IMR-90 (cell line): Measurements from ENCODE around the gene CECR2. TPM values are rescaled to one million over a fixed set of nuclear protein-coding genes. Genes with fewer than 3 reads are reported as not detected.

Experiments used
- ATAC-seq: fragments of 200-7000 bp; cut with Tn5 transposase; 2 replicates; pipeline ENCODE4 v1.9.1; 2020; ENCODE audit warnings: low read depth, mild to moderate bottlenecking, moderate library complexity
- BruUV-seq: library from RNA; stranded (reverse); fragments of 400-500 nt; replicated peaks from 2 replicates; lab custom pipeline; 2021; lab: Mats Ljungman, UMichigan
- CTCF ChIA-PET: fragments of 300-600 bp; formaldehyde crosslinking; extraction: SDS; loops from one replicate; lab custom pipeline; 2021; ENCODE audit warnings: antibody characterized with exemption; lab: Yijun Ruan, JAX
- POLR2A ChIA-PET: fragments of 300-600 bp; sonication (Branson Sonifier 250); formaldehyde crosslinking; loops from one replicate; lab custom pipeline; 2022; ENCODE audit warnings: antibody characterized with exemption; ENCODE audit not compliant: unreplicated experiment; lab: Charles Lee
- DNase-seq: peaks from one replicate; pipeline ENCODE4 v3.0.0; 2013
- H2AFZ ChIP-seq: replicated peaks from 2 replicates; pipeline ENCODE3; 2013; ENCODE audit warnings: low read length, mild to moderate bottlenecking; ENCODE audit not compliant: poor library complexity
- H2AK5ac ChIP-seq: 2 replicates; pipeline ENCODE4 v1.6.1; 2013; ENCODE audit warnings: low read depth, low read length, inconsistent platforms
- H2AK9ac ChIP-seq: replicated peaks from 2 replicates; pipeline ENCODE3; 2013; ENCODE audit warnings: mild to moderate bottlenecking, low read depth, low read length, moderate library complexity; ENCODE audit not compliant: poor library complexity
- H2BK120ac ChIP-seq: 2 replicates; pipeline ENCODE4 v1.6.1; 2013; ENCODE audit warnings: low read depth, low read length, inconsistent platforms
- H2BK15ac ChIP-seq: 3 replicates; pipeline ENCODE4 v1.6.1; 2013; ENCODE audit warnings: low read depth, low read length, inconsistent platforms
- H2BK20ac ChIP-seq: 2 replicates; pipeline ENCODE4 v1.6.1; 2013; ENCODE audit warnings: low read depth, mild to moderate bottlenecking, inconsistent platforms, low read length, moderate library complexity
- H2BK5ac ChIP-seq: 2 replicates; pipeline ENCODE4 v1.6.1; 2013; ENCODE audit warnings: mild to moderate bottlenecking, low read depth, low read length, inconsistent platforms; ENCODE audit not compliant: poor library complexity, severe bottlenecking
- H3K14ac ChIP-seq: replicated peaks from 2 replicates; pipeline ENCODE4 v1.6.1; 2013; ENCODE audit warnings: low read depth, low read length, inconsistent platforms
- H3K18ac ChIP-seq: 2 replicates; pipeline ENCODE4 v1.6.1; 2013; ENCODE audit warnings: low read depth, low read length, control low read depth
- H3K23ac ChIP-seq: 2 replicates; pipeline ENCODE4 v1.6.1; 2013; ENCODE audit warnings: low read depth, low read length, inconsistent platforms
- H3K27ac ChIP-seq: 2 replicates; pipeline ENCODE4 v1.5.1; 2013; ENCODE audit warnings: mild to moderate bottlenecking, control low read depth, low read length; ENCODE audit not compliant: insufficient read depth
- H3K27me3 ChIP-seq: 2 replicates; pipeline ENCODE4 v1.6.1; 2013; ENCODE audit warnings: low read length; ENCODE audit not compliant: control insufficient read depth, insufficient read depth
- H3K36me3 ChIP-seq: 2 replicates; pipeline ENCODE4 v1.6.1; 2013; ENCODE audit warnings: low read length, mixed read lengths; ENCODE audit not compliant: control insufficient read depth, insufficient read depth
- H3K4ac ChIP-seq: 2 replicates; pipeline ENCODE4 v1.6.1; 2013; ENCODE audit warnings: low read depth, low read length, inconsistent platforms
- H3K4me1 ChIP-seq: 2 replicates; pipeline ENCODE4 v1.6.1; 2013; ENCODE audit warnings: low read length, mixed read lengths; ENCODE audit not compliant: control insufficient read depth, insufficient read depth
- H3K4me2 ChIP-seq: 2 replicates; pipeline ENCODE4 v1.6.1; 2013; ENCODE audit warnings: low read depth, mild to moderate bottlenecking, control low read depth, low read length, moderate library complexity
- H3K4me3 ChIP-seq: 2 replicates; pipeline ENCODE4 v1.5.1; 2013; ENCODE audit warnings: low read depth, mild to moderate bottlenecking, control low read depth, low read length, moderate library complexity; ENCODE audit not compliant: insufficient read depth
- H3K56ac ChIP-seq: 2 replicates; pipeline ENCODE4 v1.6.1; 2013; ENCODE audit warnings: low read length, inconsistent platforms; ENCODE audit not compliant: insufficient read depth; ENCODE audit errors: extremely low read depth
- H3K79me1 ChIP-seq, 2 experiments: 2 replicates each; pipeline ENCODE4 v1.6.1; 2013; ENCODE audit warnings: low read length in 2 of 2, inconsistent platforms in 1 of 2, low read depth in 1 of 2
- H3K9ac ChIP-seq: 2 replicates; pipeline ENCODE4 v1.6.1; 2013; ENCODE audit warnings: low read depth, low read length, control low read depth
- H3K9me1 ChIP-seq: 2 replicates; pipeline ENCODE4 v1.6.1; 2013; ENCODE audit warnings: low read length, inconsistent platforms; ENCODE audit not compliant: insufficient read depth
- H3K9me3 ChIP-seq: 2 replicates; pipeline ENCODE4 v1.6.1; 2013; ENCODE audit warnings: low read length; ENCODE audit not compliant: control insufficient read depth, insufficient read depth
- H4K20me1 ChIP-seq: 2 replicates; pipeline ENCODE4 v1.6.1; 2013; ENCODE audit warnings: low read length, inconsistent platforms; ENCODE audit not compliant: insufficient read depth
- H4K5ac ChIP-seq: 2 replicates; pipeline ENCODE4 v1.6.1; 2013; ENCODE audit warnings: mild to moderate bottlenecking, low read depth, low read length, control low read depth
- H4K8ac ChIP-seq, 2 experiments: 2 replicates each; pipeline ENCODE4 v1.6.1; 2013; ENCODE audit warnings: low read depth in 2 of 2, low read length in 2 of 2, control low read depth in 1 of 2, inconsistent platforms in 1 of 2
- H4K91ac ChIP-seq: 2 replicates; pipeline ENCODE4 v1.6.1; 2013; ENCODE audit warnings: low read depth, low read length, inconsistent platforms; ENCODE audit not compliant: insufficient read depth
- CEBPB ChIP-seq: IDR thresholded peaks from 2 replicates; pipeline ENCODE4 v1.6.1; 2012; ENCODE audit warnings: low read depth, low read length, improper control_type of control experiment
- FOS ChIP-seq: fragments of 150-350 bp; IDR thresholded peaks from 2 replicates; pipeline ENCODE4 v1.6.1; 2016; ENCODE audit warnings: low read depth, low read length
- NFE2L2 ChIP-seq: fragments of 150-350 bp; IDR thresholded peaks from 2 replicates; pipeline ENCODE4 v1.6.1; 2016; ENCODE audit warnings: low read depth, mild to moderate bottlenecking, low read length
- POLR2A ChIP-seq: IDR thresholded peaks from 2 replicates; pipeline ENCODE4 v1.6.1; 2012; ENCODE audit warnings: mild to moderate bottlenecking, low read depth, low read length
- RCOR1 ChIP-seq: IDR thresholded peaks from 2 replicates; pipeline ENCODE4 v1.6.1; 2012; ENCODE audit warnings: mild to moderate bottlenecking, low read length, improper control_type of control experiment; ENCODE audit not compliant: insufficient replicate concordance
- RFX5 ChIP-seq: IDR thresholded peaks from 2 replicates; pipeline ENCODE4 v1.8.0; 2012; ENCODE audit warnings: low read depth, mild to moderate bottlenecking, low read length, moderate library complexity
- WGBS, 2 experiments: methylation state at CpG; one replicate each; pipeline versions ENCODE4 v1.1.5 to v1.1.7; 2013; ENCODE audit warnings: missing lambda C conversion rate in 2 of 2; ENCODE audit not compliant: insufficient read length in 1 of 2; ENCODE audit errors: extremely low coverage in 2 of 2; 5-methylcytosine and 5-hydroxymethylcytosine counted together
- dilution Hi-C: fragments of 300-500 bp; cut with HindIII; formaldehyde crosslinking; loops from one replicate; pipeline ENCODE4 v1.14.3; 2018; ENCODE audit warnings: low sequenced_read_pairs; ENCODE audit not compliant: unreplicated experiment
- in situ Hi-C: fragments of 300-500 bp; cut with MboI; formaldehyde crosslinking; loops from 3 replicates; pipeline ENCODE4 v1.14.3; 2019; ENCODE audit warnings: low sequenced_read_pairs, inconsistent platforms, mixed read lengths
- intact Hi-C: fragments of 100-400 bp; cut with micrococcal nuclease; formaldehyde crosslinking; loops from 2 replicates; pipeline ENCODE4 v1.10.0; 2022
- polyA plus RNA-seq, 3 experiments: library from polyadenylated mRNA; depleted of rRNA; stranded (reverse); fragments of >200 nt; gene quantifications; 2 replicates each; pipeline ENCODE4 v1.2.3, GENCODE V29; 2012; ENCODE audit warnings: low replicate concordance in 1 of 3
- total RNA-seq: library from RNA; depleted of rRNA; stranded (reverse); fragments of >200 nt; gene quantifications from 2 replicates; pipeline ENCODE4 v1.2.3, GENCODE V29; 2012
- TF ChIP-seq, protein P1 (sequence below): conservative IDR thresholded peaks from 2 replicates; pipeline ENCODE4 v1.5.1; 2012; ENCODE audit warnings: mild to moderate bottlenecking, low read depth, low read length, improper control_type of control experiment
- TF ChIP-seq, protein P2 (sequence below): fragments of 150-350 bp; IDR thresholded peaks from 2 replicates; pipeline ENCODE4 v1.6.1; 2016; ENCODE audit warnings: low read depth, mild to moderate bottlenecking, low read length, moderate library complexity, borderline replicate concordance

CECR2 gene
- total and polyA plus RNA-seq, 2 of the 4 experiments (the other 2 are of a cell fraction), result under 0.01 TPM; not detected in 1

DNA sequence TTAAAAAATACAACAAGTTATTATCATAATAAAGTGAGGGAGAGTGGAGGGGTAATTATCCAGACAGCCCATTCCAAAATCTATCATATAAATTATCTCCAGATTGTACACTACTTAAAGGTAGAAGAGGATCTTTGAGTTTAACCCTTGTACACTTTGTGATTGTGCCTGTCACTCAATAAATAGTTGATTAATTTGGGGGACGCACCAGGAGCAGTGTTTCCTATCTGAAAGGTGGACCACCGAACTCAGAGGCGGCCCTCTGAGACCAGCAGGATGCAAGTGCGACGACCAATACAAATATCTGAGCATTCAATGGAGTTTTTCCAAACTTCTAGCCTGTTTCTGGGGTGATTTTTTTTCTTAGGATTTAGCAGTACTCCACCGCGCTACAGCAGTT is 1.1 kb upstream of the CECR2 start:
- no peak overlapping the region for H2BK15ac ChIP-seq
- no peak overlapping the region for H3K23ac ChIP-seq
- dilution Hi-C loops (no loop called here), in situ Hi-C loops (no loop called here), intact Hi-C loops (no loop called here)
- no peak overlapping the region for H3K27ac ChIP-seq
- no peaks in the 10 kb centered on the region; the same call in 1 of the 2 replicates for H3K9me3 ChIP-seq
- H3K9me1 ChIP-seq, result no peaks in the 10 kb centered on the region
- DNase-seq (no peak), ATAC-seq (no peak)
- no peak overlapping the region for H3K4me2 ChIP-seq
- peaks cover 2% of the 10 kb centered on the region; the same call in 1 of the 2 replicates for H3K4me1 ChIP-seq
- H3K56ac ChIP-seq, result no peak overlapping the region
- H4K91ac ChIP-seq, result no peak overlapping the region
- H4K8ac ChIP-seq, result no peak overlapping the region
- H3K4ac ChIP-seq, result no peak overlapping the region
- H2AK9ac ChIP-seq, result no peak overlapping the region
- no peaks in the 10 kb centered on the region for H4K20me1 ChIP-seq
- no peak overlapping the region for H2AFZ ChIP-seq
- BruUV-seq, result no TSS peak
- H3K18ac ChIP-seq, result no peak overlapping the region
- H3K9ac ChIP-seq, result no peak overlapping the region
- no peak overlapping the region for H2BK120ac ChIP-seq
- no peaks in the 10 kb centered on the region for H3K36me3 ChIP-seq
- no CpG with 5 or more reads among the region's 7 CpGs for WGBS, 2 experiments
- no peak overlapping the region for H3K14ac ChIP-seq
- no peaks in the 10 kb centered on the region for H3K79me1 ChIP-seq
- H2BK5ac ChIP-seq, result no peak overlapping the region
- peaks cover 41% of the 10 kb centered on the region for H3K27me3 ChIP-seq
- ChIA-PET CTCF (no interaction called here), POLR2A (no interaction called here)
- H4K5ac ChIP-seq, result no peak overlapping the region
- H2BK20ac ChIP-seq, result no peak overlapping the region
- H3K4me3 ChIP-seq, result no peak overlapping the region
- TF ChIP-seq, protein P1, sequence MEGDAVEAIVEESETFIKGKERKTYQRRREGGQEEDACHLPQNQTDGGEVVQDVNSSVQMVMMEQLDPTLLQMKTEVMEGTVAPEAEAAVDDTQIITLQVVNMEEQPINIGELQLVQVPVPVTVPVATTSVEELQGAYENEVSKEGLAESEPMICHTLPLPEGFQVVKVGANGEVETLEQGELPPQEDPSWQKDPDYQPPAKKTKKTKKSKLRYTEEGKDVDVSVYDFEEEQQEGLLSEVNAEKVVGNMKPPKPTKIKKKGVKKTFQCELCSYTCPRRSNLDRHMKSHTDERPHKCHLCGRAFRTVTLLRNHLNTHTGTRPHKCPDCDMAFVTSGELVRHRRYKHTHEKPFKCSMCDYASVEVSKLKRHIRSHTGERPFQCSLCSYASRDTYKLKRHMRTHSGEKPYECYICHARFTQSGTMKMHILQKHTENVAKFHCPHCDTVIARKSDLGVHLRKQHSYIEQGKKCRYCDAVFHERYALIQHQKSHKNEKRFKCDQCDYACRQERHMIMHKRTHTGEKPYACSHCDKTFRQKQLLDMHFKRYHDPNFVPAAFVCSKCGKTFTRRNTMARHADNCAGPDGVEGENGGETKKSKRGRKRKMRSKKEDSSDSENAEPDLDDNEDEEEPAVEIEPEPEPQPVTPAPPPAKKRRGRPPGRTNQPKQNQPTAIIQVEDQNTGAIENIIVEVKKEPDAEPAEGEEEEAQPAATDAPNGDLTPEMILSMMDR, result no peak
- no peak for TF ChIP-seq RFX5
- no peak for TF ChIP-seq NFE2L2
- no peak for TF ChIP-seq CEBPB
- no peak for TF ChIP-seq FOS
- no peak for TF ChIP-seq RCOR1
- TF ChIP-seq, protein P2, sequence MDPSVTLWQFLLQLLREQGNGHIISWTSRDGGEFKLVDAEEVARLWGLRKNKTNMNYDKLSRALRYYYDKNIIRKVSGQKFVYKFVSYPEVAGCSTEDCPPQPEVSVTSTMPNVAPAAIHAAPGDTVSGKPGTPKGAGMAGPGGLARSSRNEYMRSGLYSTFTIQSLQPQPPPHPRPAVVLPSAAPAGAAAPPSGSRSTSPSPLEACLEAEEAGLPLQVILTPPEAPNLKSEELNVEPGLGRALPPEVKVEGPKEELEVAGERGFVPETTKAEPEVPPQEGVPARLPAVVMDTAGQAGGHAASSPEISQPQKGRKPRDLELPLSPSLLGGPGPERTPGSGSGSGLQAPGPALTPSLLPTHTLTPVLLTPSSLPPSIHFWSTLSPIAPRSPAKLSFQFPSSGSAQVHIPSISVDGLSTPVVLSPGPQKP, result no peak
- TF ChIP-seq POLR2A, result no peak
- H2AK5ac ChIP-seq, result no peak overlapping the region
